Hematopoietic multipotent progenitor cell (in vitro differentiated cells): ENCODE results near the gene KRI1. TPM values are rescaled to one million over a fixed set of nuclear protein-coding genes. Genes with fewer than 3 reads are reported as not detected.
"Not testable (repeated sequence)": the region's sequence is repeated elsewhere in the genome, so short reads cannot be mapped to it uniquely, and the experiment has no call there.

Experiments
- DNase-seq, 3 donors: peaks; one replicate each; pipeline ENCODE4 v3.0.0-alpha.2; 2011 to 2015; ENCODE audit warnings: low read depth in 2 of 3, low spot score in 2 of 3
- total RNA-seq: library from RNA; depleted of rRNA; stranded (reverse); fragments of >200 nt; gene quantifications from one replicate; pipeline ENCODE4 v1.2.3, GENCODE V29; 2012

The KRI1 gene
- total RNA-seq, 1 donor: 21.5 TPM

GRCh38 chr19:10551698-10552301 is 14.0 kb downstream of the KRI1 start:
- peak in 1 of 3 donors; percentile 61 for DNase-seq

- DNase-seq: not testable (repeated sequence)
Observed at GRCh38 chr19:10551006-10551405, 14.8 kb downstream of the KRI1 start.

- DNase-seq: no peak
Observed at GRCh38 chr19:10550336-10550735, 15.5 kb downstream of the KRI1 start.

GRCh38 chr19:10549733-10550132 is 16.1 kb downstream of the KRI1 start:
- DNase-seq: no peak

- DNase-seq: no peak
Observed at GRCh38 chr19:10548746-10549276, 17.0 kb downstream of the KRI1 start.

GRCh38 chr19:10546817-10547216 is 19.0 kb downstream of the KRI1 start:
- DNase-seq: no peak

GRCh38 chr19:10544753-10545251 is 21.0 kb downstream of the KRI1 start:
- DNase-seq: peak in 1 of 3 donors; percentile 13

- DNase-seq: no peak
Observed at GRCh38 chr19:10544242-10544752, 21.5 kb downstream of the KRI1 start.

GRCh38 chr19:10543420-10544241 is 22.2 kb downstream of the KRI1 start, which contains the start of gene ATG4D:
ATG4D (plus strand) TSS chr19:10543904; CDS start chr19:10544091, 187 bp downstream.
- DNase-seq: peak; percentile 74 to 92 (median 90)

GRCh38 chr19:10543059-10543419 is 22.8 kb downstream of the KRI1 start:
- peak in 1 of 3 donors; percentile 28 for DNase-seq

GRCh38 chr19:10539016-10539415 is 26.8 kb downstream of the KRI1 start:
- peak in 1 of 3 donors; percentile 36 for DNase-seq

GRCh38 chr19:10538204-10538983 is 27.4 kb downstream of the KRI1 start:
- peak in 1 of 3 donors; percentile 35 for DNase-seq

GRCh38 chr19:10537668-10538067 is 28.1 kb downstream of the KRI1 start:
- DNase-seq: no peak

GRCh38 chr19:10535613-10536012 is 30.2 kb downstream of the KRI1 start:
- no peak for DNase-seq

- DNase-seq: no peak
Observed at GRCh38 chr19:10533646-10534386, 32.0 kb downstream of the KRI1 start.

- DNase-seq: no peak
Observed at GRCh38 chr19:10532457-10532856, 33.4 kb downstream of the KRI1 start.

GRCh38 chr19:10526887-10527286 is 38.9 kb downstream of the KRI1 start:
- DNase-seq: not testable (repeated sequence)

- no peak for DNase-seq
Observed at GRCh38 chr19:10525636-10526035, 40.2 kb downstream of the KRI1 start.

GRCh38 chr19:10523135-10523636 is 42.6 kb downstream of the KRI1 start:
- DNase-seq: no peak
